IPS-18c (cell line): ENCODE results near the gene RTRAF.

Experiments used
- H3K4me3 ChIP-seq: 2 replicates; pipeline ENCODE4 v1.7.0; 2013; ENCODE audit warnings: low read depth, mild to moderate bottlenecking, low read length, moderate library complexity; ENCODE audit not compliant: insufficient read depth
- H3K9me3 ChIP-seq: one replicate; pipeline ENCODE4 v1.6.1; 2013; ENCODE audit warnings: mild to moderate bottlenecking, low read length, moderate library complexity; ENCODE audit not compliant: control insufficient read depth, insufficient read depth

RTRAF gene

DNA sequence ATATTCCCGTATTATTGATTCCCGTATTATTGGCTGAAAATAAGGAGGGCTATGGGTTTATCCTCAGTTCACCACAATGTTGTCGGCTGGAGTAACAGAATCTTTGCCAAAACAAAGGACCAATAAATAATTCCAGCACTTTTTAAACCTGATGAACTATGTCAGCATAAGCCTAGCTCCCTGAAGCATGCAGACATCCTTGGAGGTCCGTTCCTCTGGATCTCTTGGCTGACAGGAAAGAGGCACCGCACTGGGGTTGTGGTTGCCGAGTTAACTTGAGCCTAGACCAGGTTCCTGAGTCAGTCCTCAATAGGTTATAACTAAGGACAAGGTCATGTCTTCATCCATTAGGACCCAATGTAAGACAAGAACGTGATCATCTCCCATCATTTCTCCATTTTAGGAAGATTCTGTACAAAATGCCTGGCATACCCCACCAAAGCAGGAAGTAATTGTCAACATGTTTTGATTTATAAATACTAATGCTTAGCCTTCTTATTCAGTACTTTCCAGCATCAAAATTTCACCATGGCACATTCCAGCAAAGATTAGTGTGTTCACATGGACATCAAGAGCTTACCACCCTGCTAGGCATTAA lies 43.0 kb downstream of the RTRAF start:
- Histone ChIP-seq H3K4me3 (no peak overlapping the region), H3K9me3 (no peaks in the 10 kb centered on the region)

DNA sequence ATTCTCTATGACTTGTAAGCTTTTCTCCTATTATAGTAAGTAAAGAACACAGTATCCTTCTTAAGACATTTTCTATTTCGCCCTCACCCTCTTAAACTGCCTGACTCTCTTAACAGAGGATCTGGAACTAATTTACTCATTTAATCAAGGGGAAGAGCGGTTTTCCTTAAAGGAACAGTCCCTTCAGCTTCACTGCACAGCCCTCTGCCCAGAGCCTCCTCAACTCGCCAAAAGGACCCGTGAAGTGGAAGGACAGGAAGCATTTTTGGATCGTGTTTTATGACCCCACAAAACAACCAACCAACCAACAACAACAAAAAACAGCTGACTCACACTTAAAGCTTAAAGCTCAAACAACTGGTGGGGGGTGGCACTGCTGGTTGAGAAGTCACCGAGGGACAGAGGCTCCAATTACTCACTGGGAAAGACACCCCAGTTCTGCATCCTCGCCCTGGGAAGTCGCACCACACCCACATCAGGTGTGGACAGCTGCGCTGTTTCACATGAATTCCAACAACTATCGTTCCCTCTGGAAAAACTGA lies 43.8 kb downstream of the RTRAF start:
- no peak overlapping the region; the same call in 1 of the 2 replicates for H3K4me3 ChIP-seq
- H3K9me3 ChIP-seq: no peaks in the 10 kb centered on the region

DNA sequence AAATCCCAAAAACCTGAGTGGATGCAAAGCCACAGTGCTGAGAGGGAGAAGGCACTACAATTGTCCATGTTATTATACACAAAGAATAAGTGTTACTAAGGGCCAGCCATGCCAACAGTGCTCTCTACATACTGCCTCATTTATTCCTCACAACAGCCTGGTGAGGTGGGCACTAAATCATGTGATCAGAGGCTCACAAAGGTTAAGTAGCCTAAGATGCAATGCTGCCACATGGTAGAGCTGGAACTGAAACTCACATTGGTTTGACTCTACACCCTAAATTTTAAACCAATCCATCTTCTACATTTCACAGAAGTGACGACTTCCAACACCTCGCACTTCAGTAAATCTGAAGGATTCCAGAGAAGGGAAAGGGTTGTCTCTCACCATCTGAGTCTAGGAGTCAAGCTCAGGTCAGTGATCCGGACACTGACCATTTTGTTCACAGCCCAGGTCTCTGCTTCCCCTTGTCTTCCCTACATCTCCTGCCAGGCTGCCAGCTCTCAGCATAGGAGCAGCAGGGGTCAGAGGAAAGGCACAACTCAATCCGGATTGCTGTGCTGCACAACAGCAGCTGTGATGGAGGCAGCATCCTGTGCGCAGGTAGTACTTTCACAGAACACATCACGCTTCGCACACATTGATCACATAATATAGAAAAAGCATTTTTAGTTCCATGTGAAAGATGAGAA lies 49.9 kb downstream of the RTRAF start:
- Histone ChIP-seq H3K4me3 (no peak overlapping the region), H3K9me3 (no peaks in the 10 kb centered on the region)

DNA sequence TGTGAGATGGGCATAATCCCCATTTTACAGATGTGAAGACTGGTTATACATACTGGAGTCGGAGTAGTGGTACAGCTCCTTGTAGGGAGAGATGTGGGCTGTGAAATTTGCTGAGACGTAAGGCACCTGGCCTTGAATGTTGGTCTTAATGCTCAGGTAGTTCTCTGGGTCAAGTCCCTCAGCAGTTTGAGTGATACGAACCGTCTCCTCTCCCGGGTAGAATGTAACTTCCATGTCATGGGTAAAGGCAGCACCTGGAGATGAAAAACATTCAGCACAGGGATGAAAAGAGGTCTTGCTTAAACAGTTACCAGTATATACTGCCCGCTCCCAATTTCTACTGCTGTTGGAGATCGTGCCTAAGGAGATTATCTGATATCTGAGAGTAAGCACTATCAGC lies 51.3 kb downstream of the RTRAF start:
- no peak overlapping the region for H3K4me3 ChIP-seq
- no peaks in the 10 kb centered on the region for H3K9me3 ChIP-seq

DNA sequence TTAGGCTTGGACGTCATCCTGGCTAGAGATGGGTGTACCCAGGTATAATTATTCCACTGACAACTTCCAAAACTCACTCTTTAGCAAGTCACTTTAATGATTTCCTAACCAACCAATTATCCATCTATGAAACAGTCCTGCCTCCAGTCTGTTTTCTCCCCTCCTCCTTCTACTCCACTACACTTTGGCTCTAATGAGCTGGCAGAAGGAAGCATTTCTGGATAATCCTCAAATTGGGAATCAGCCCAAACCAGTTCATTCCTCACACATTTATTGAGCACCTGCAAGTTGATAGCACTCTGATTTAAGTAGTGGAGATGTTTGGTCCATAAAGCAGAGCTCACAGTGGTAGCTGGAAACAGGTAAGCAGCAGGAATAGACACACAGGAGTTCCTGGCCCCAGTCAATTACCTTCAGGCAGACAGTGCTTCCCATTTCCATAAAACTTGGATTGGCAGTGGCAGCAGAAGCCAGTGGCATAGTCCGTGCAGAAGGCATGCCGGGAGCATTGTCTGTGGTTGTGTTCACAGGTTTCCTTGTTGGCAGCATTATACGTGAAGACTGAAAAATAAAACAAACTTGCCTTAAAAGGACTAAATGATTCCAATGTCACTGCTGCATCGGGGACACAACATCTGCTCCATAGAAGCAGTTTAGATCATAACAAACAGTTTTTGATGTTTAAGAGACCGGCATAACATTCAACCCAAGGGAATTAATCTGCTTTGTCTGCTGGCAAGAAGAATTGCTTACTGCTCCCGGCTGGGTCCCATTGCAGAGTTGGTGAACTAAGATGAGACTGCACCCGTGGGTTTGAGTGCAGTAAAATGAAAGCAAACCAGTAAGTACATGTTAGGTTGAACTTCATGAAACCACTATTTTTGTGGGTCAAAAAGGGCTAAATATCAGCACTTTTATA lies 53.3 kb downstream of the RTRAF start:
- Histone ChIP-seq H3K4me3 (no peak overlapping the region), H3K9me3 (no peaks in the 10 kb centered on the region)

DNA sequence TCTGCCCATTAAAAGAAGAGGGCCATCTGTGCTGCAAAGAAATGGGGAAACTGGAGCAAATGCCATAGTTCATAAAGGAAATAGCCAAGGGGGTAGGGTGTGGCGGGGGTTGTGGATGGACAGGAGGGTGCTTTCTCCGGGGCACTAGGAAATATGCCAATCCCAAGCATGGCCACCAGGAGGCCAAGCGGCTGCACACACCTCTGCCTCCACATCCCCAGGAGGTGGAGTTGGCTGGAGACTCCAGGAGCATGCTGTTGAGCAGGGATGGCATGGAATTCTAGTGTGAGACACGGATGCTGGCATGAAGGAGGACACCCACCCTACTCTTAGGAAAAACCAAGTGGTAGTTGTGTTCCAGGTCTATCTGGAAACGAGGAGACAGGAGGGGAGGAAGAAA lies 54.3 kb downstream of the RTRAF start:
- no peak overlapping the region for H3K4me3 ChIP-seq
- H3K9me3 ChIP-seq: no peaks in the 10 kb centered on the region

DNA sequence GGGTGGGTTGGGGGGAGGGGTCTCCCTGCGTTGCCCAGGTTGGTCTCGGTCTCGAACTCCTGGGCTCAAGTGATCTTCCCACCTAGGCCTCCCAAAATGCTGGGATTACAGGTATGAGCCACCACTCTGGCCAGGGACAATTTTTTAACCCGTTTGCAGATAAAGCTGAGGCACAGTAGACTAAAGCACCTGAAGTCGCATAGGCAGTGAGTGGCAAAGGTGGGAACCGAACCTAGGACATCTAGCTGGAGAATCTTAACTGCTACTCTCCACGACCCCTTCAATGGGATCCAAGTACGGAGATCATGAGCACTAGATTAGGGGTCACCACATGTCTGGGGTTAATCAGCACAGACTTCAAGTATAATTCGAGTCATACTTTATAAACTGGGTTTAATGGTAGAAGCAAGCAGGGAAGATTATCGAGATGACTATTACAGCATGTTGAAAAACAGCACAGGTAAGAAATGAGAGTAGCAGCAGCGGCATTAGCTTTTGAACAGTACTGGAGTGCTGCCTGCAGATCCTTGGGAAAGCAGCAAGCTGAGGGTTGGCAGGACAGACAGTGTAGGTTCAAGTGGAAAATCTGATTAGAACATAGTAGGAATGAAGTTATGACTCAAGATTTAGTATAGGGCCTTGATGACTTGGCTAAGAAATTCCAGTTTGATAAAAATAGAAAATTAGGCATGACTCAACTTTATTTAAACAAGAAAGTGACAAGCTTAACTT lies 55.6 kb downstream of the RTRAF start:
- Histone ChIP-seq H3K4me3 (no peak overlapping the region), H3K9me3 (no peaks in the 10 kb centered on the region)

DNA sequence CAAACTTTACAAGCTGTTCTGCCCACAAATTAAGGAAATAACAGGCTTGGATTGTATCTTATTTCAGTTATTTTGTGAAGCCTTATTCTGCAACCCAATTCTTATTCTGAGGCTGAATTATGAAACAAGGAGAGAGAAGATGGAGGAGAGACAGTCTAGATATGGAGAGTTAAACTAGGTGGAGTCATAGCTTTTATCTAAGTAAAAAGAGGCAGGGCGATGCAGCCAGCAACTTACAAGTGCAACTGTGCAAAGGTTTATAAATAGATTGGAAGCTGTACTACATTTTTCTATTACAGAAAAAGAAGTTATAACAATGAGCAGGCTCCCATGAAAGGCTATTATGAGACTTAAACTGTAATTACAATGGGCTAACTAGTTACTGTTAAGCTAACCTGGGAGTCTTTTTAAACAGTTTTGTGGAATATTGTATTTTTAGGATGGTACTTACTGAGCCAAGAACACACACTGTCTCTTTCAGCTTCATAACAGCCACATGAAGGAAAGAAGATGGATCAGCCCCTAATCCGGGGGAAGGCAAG lies 57.1 kb downstream of the RTRAF start:
- Histone ChIP-seq H3K4me3 (no peak overlapping the region), H3K9me3 (no peaks in the 10 kb centered on the region)

DNA sequence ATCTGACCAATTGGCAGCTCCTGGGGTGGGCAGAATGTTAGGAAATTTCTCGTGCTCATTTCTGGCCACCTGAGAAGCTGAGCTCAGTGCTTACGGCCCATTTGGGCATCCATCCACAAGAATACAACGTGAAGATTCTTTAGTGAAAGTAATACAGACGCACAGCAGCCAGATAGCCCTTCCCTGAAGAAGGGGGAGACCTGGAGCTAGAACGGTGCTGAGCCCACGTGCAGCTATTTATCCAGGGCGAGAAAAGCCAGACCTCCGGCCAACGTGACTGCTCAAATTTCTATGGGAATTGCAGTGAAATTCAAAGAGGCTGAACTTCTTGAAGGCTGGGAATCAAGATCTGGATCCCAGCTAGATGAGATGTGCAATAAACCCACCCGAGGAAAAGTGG lies 58.8 kb downstream of the RTRAF start:
- H3K4me3 ChIP-seq: no peak overlapping the region
- no peaks in the 10 kb centered on the region for H3K9me3 ChIP-seq

DNA sequence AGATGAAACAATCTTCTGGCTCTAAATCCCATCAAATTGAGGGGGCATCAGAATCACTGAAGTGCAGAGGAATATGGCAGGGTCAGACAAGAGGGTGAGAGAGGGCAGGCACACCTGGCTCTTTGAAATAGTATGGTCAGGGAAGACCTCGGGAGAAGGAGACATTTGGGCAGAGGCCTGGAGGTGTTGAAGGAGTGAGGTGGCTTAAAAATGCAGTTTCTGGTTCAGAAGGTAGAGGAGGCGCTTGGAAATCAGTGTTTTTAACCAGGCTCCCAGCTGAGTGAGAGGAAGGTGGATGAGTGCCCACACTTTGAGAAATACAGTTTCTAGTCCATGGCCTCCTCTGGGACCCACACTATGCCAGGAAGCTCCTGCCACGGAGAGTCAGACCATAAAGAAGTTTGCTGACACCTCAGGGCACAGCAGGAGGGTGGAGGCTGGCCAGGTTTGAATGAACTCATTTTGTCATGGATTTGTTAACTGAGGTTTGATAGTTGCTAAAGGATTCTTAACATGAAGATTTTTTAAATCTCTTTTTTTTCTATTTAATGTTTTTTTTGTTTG lies 59.4 kb downstream of the RTRAF start:
- H3K4me3 ChIP-seq: no peak overlapping the region
- H3K9me3 ChIP-seq: no peaks in the 10 kb centered on the region

DNA sequence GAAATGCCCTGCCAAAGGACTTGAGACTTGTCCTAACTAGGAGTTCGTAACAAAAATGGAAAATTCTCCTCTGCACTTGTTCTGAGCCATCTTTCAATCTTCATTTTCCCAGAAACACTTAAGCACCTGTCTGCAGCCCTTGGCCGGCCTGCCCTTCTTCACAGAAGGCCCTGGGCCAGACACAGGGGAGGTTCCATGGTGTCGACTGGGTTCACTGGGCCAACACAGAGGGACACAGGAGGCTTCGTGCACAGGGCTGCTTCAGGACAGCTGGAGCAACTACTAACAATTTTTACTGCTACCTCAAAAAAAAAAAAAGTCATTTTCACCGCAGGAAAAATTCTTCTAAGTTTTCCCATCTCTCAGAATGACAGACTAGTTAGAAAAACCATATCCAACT lies 59.9 kb downstream of the RTRAF start:
- H3K4me3 ChIP-seq: no peak overlapping the region
- no peaks in the 10 kb centered on the region for H3K9me3 ChIP-seq

DNA sequence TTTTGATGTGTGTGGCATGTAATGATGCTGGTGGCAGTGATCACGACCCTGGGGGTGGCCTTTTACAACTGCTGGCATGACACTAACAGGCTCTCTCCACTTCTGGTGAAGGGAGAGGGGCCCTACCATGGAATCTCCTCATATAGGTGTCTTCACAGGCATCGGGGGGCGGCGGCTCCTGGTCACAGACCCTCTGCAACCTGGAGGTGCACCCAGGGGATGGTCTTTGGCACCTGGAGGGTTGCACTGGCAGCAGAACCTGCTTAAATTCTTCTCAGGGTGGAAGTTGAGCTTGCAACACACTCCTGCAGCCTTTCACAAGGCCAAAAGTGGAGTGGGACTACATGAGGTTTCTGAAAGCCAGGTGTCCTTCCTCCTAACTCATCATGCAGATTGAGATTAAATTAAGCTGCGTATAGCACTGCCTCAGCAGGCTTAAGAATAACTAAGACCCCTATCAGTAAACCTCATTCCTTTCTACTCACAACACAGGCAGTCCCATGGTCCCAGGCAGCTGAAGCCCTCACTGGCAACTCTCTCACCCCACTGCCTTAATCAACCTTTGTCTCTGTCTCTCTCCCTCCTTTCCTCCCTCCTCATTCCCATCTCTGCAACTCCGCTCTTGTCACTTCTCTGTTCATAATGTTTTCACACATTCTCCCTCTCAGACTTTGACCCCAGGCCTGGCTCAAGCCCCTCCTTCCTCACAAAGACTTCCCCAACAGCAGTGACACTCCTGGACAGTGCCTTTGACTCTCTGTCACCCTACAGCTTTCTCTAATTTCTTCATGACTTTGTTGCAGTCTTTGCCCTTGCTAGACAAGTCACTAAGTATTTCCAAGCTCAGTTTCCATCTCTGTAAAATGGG lies 60.6 kb downstream of the RTRAF start:
- no peaks in the 10 kb centered on the region for H3K9me3 ChIP-seq
- H3K4me3 ChIP-seq: no peak overlapping the region

DNA sequence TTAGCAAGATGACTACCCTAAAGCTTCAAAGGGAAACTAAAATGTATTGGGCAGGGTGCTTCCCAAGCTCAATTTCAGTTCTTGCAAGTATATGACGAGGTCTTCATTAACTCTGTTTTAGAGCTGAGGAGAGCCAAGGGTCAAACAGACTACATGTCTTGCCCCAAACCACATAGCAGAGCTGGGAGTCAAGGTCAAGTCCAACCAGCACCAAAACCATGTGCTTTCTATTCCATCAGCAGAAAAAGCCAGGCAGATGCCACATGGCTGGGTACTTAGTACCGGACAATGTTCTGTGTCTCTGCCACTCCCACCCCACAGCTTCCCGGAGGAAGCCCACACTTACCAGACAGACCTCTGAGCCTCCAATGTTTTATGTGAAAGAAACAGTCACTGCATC lies 61.9 kb downstream of the RTRAF start:
- Histone ChIP-seq H3K4me3 (no peak overlapping the region), H3K9me3 (no peaks in the 10 kb centered on the region)

DNA sequence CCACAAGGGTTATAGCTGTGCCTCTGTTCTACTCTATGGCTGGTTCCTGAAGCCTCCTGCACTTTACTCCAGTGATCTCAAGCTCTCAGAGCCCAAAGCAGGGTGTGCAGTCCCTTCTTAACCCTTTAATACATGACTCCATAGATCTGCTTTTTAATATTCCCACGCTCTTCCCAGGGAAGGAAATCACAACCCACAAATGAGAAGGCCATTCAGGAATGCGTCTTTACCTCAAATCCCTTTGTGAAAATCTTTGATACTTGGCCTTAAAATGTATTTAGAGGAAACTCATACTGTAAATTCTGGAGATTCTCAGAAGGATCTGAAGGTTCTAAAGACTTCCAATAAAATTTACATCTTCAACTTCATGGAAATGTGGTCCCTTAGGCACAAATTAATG lies 62.5 kb downstream of the RTRAF start:
- no peak overlapping the region for H3K4me3 ChIP-seq
- H3K9me3 ChIP-seq: no peaks in the 10 kb centered on the region

DNA sequence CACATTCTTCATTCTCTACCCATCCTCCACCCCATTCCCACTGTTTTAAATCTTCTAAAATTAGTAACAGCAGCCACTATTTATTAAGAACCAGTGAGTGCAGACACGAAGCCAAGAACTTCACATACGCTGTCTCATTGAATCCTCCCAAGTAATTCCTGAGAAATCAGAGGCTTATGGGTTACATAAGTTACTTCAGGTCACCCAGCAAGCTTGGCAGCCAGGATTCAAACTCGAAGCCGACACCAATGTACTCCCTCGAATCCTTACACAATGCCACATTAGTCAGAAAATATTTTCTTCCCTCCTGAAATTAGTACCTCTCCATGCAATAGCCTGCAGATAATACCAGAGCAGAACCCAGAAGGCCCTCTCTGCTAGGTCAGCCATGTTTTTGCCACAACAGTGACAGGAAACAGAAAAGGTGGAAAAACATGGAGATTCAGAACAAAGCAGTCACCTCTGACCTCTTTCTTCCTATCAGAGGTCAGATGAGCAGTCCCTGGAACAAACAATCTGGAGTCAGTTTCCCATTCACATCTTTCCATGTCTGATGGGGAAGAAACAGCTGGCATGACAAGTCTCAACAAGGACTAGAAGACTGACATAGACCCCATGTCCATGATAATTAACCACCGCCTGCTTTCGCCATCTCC lies 63.1 kb downstream of the RTRAF start:
- H3K9me3 ChIP-seq: no peaks in the 10 kb centered on the region
- no peak overlapping the region for H3K4me3 ChIP-seq
